OCI-LY7 (cell line): Measurements from ENCODE around the gene SLC25A21. TPM values are rescaled to one million over a fixed set of nuclear protein-coding genes. Genes with fewer than 3 reads are reported as not detected.

Experiments
- BruUV-seq: library from RNA; stranded (reverse); fragments of 400-500 nt; replicated peaks from 2 replicates; lab custom pipeline; 2021; lab: Mats Ljungman, UMichigan
- CTCF ChIA-PET: fragments of 300-600 bp; sonication (Branson Sonifier 250); formaldehyde crosslinking; loops from one replicate; lab custom pipeline; 2022; ENCODE audit warnings: antibody characterized with exemption; ENCODE audit not compliant: unreplicated experiment; lab: Charles Lee
- POLR2A ChIA-PET: fragments of 300-600 bp; sonication (Branson Sonifier 250); formaldehyde crosslinking; loops from one replicate; lab custom pipeline; 2022; ENCODE audit warnings: antibody characterized with exemption; lab: Charles Lee
- DNase-seq: peaks from one replicate; pipeline ENCODE4 v3.0.0-alpha.2; 2015; ENCODE audit warnings: low spot score
- H2AFZ ChIP-seq: fragments of 200-600 bp; sonication (generic), shearing (Covaris generic); 2 replicates; pipeline ENCODE4 v1.6.1; 2014; ENCODE audit warnings: mild to moderate bottlenecking, antibody characterized with exemption, low read length, moderate library complexity
- H3K27ac ChIP-seq: fragments of 200-600 bp; sonication (generic); 2 replicates; pipeline ENCODE4 v1.5.1; 2014; ENCODE audit warnings: mixed run types, low read depth, mild to moderate bottlenecking, moderate library complexity, low read length, inconsistent platforms; ENCODE audit not compliant: poor library complexity, severe bottlenecking
- H3K36me3 ChIP-seq: fragments of 200-600 bp; sonication (generic); 2 replicates; pipeline ENCODE4 v1.6.1; 2014; ENCODE audit warnings: mild to moderate bottlenecking, antibody characterized with exemption, low read length, moderate library complexity, mixed read lengths; ENCODE audit not compliant: insufficient read depth
- H3K4me1 ChIP-seq: fragments of 200-600 bp; sonication (generic); 2 replicates; pipeline ENCODE4 v1.5.1; 2014; ENCODE audit warnings: mild to moderate bottlenecking, low read length; ENCODE audit not compliant: insufficient read depth, poor library complexity, severe bottlenecking
- H3K4me2 ChIP-seq: fragments of 200-600 bp; sonication (generic); 2 replicates; pipeline ENCODE4 v1.6.1; 2014; ENCODE audit warnings: mild to moderate bottlenecking, low read length
- H3K4me3 ChIP-seq: fragments of 200-600 bp; sonication (generic); 2 replicates; pipeline ENCODE4 v1.5.1; 2014; ENCODE audit warnings: mild to moderate bottlenecking, low read depth, low read length; ENCODE audit not compliant: poor library complexity, severe bottlenecking
- H3K79me2 ChIP-seq: fragments of 200-600 bp; sonication (generic); 2 replicates; pipeline ENCODE4 v1.6.1; 2016; ENCODE audit warnings: low read depth, mild to moderate bottlenecking, low read length, moderate library complexity, mixed read lengths; ENCODE audit not compliant: insufficient read depth
- H3K9me2 ChIP-seq: fragments of 200-600 bp; sonication (generic); 2 replicates; pipeline ENCODE4 v1.6.1; 2016; ENCODE audit warnings: mild to moderate bottlenecking, low read length, mixed read lengths; ENCODE audit not compliant: insufficient read depth
- H3K9me3 ChIP-seq: fragments of 200-600 bp; sonication (generic); 2 replicates; pipeline ENCODE4 v1.6.1; 2014; ENCODE audit warnings: mild to moderate bottlenecking, mixed run types, low read length, mixed read lengths
- H4K20me1 ChIP-seq: fragments of 200-600 bp; sonication (generic); 2 replicates; pipeline ENCODE4 v1.6.1; 2014; ENCODE audit warnings: mild to moderate bottlenecking, antibody characterized with exemption, low read length, moderate library complexity, mixed read lengths; ENCODE audit not compliant: insufficient read depth
- EZH2phosphoT487 ChIP-seq: fragments of 200-600 bp; sonication (generic); IDR thresholded peaks from 2 replicates; pipeline ENCODE4 v1.6.1; 2018; ENCODE audit warnings: low read depth, borderline replicate concordance, mild to moderate bottlenecking, mixed run types, antibody characterized with exemption, low read length, moderate library complexity, mixed read lengths
- intact Hi-C: fragments of 100-400 bp; cut with micrococcal nuclease; formaldehyde crosslinking; loops from one replicate; pipeline ENCODE4 v1.10.0; 2022; ENCODE audit not compliant: unreplicated experiment
- total RNA-seq, 2 experiments: library from RNA; depleted of rRNA in 1 of 2; stranded (reverse); fragments of >200 nt in 1 of 2; shearing (Covaris generic) in 1 of 2; gene quantifications; 2 replicates each; pipeline ENCODE4 v1.2.3, GENCODE V29; 2014 to 2022
- TF ChIP-seq, protein P1 (sequence below): fragments of 200-600 bp; sonication (generic); conservative IDR thresholded peaks from 2 replicates; pipeline ENCODE4 v1.5.1; 2014; ENCODE audit warnings: mild to moderate bottlenecking, antibody characterized with exemption, low read length, moderate library complexity, mixed read lengths

Gene SLC25A21
- total RNA-seq, 2 experiments from 2014 or later, result not detected

GRCh38 chr14:36666416-36667206 is 505.8 kb downstream of the SLC25A21 start:
- no peak for DNase-seq
- Histone ChIP-seq H3K9me2 (no peaks in the 10 kb centered on the region), H3K36me3 (no peaks in the 10 kb centered on the region; the same call in 1 of the 2 replicates), H2AFZ (no peak overlapping the region), H3K79me2 (no peaks in the 10 kb centered on the region), H3K9me3 (no peaks in the 10 kb centered on the region), H3K4me1 (peaks cover 2% of the 10 kb centered on the region), H3K4me3 (no peak overlapping the region), H4K20me1 (no peaks in the 10 kb centered on the region), H3K27ac (no peak overlapping the region), H3K4me2 (no peak overlapping the region)
- TF ChIP-seq EZH2phosphoT487, result no peak
- TF ChIP-seq, protein P1, sequence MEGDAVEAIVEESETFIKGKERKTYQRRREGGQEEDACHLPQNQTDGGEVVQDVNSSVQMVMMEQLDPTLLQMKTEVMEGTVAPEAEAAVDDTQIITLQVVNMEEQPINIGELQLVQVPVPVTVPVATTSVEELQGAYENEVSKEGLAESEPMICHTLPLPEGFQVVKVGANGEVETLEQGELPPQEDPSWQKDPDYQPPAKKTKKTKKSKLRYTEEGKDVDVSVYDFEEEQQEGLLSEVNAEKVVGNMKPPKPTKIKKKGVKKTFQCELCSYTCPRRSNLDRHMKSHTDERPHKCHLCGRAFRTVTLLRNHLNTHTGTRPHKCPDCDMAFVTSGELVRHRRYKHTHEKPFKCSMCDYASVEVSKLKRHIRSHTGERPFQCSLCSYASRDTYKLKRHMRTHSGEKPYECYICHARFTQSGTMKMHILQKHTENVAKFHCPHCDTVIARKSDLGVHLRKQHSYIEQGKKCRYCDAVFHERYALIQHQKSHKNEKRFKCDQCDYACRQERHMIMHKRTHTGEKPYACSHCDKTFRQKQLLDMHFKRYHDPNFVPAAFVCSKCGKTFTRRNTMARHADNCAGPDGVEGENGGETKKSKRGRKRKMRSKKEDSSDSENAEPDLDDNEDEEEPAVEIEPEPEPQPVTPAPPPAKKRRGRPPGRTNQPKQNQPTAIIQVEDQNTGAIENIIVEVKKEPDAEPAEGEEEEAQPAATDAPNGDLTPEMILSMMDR, result no peak
- ChIA-PET CTCF (no interaction called here), POLR2A (interaction anchor here (0.6 to 1.0 kb wide), 2 partner anchors 27 to 290 kb away, joined by 3 read pairs; no protein-coding TSS in a partner anchor)
- intact Hi-C loops, result no loop called here
- no TSS peak for BruUV-seq

DNA sequence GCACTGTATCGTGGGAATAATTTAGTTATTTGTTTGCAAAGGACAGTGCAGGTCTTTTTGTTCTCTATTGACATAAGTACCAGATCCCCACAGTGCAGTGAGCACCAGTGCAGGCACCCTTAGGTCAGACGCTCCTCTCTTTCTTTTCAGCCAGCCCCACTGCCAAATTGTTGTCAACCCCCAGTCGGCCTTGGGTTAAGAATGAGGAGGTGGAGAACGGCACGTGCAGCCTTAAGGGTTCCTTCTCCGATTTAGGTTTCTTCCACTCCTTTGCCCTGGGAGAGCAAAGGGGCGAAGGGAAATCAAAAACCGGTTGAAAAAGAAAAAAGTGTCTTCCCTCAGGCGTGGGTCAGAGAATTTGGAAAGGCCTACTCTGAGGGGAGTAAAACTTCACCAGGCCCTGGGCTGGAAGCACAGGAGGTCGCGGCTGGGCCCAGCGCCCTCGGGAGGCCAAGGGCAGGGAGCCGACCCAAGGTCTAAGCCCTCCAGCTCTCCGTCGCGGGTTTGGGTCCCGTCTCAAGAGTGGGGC is 506.5 kb downstream of the SLC25A21 start:
- no peak overlapping the region for H3K27ac ChIP-seq
- H3K79me2 ChIP-seq, result no peaks in the 10 kb centered on the region
- no peak for DNase-seq
- ChIA-PET CTCF (no interaction called here), POLR2A (no interaction called here)
- no peak overlapping the region for H2AFZ ChIP-seq
- H4K20me1 ChIP-seq, result no peaks in the 10 kb centered on the region
- H3K4me3 ChIP-seq, result no peak overlapping the region
- intact Hi-C loops, result no loop called here
- H3K4me1 ChIP-seq, result peaks cover 4% of the 10 kb centered on the region
- no peaks in the 10 kb centered on the region for H3K9me2 ChIP-seq
- H3K9me3 ChIP-seq, result no peaks in the 10 kb centered on the region
- no TSS peak for BruUV-seq
- no peak for TF ChIP-seq EZH2phosphoT487
- H3K4me2 ChIP-seq, result no peak overlapping the region
- no peaks in the 10 kb centered on the region; the same call in 1 of the 2 replicates for H3K36me3 ChIP-seq

GRCh38 chr14:36664322-36665193 is 507.8 kb downstream of the SLC25A21 start:
- H3K4me2 ChIP-seq, result peak overlapping the region; percentile 14; the same call in 1 of the 2 replicates
- intact Hi-C loops, result no loop called here
- TF ChIP-seq EZH2phosphoT487, result no peak
- TF ChIP-seq, protein P1, result no peak
- peaks cover 14% of the 10 kb centered on the region for H3K4me1 ChIP-seq
- H3K27ac ChIP-seq, result no peak overlapping the region
- POLR2A ChIA-PET, result no interaction called here
- BruUV-seq, result TSS peak; percentile 58
- no peak overlapping the region for H2AFZ ChIP-seq
- CTCF ChIA-PET, result no interaction called here
- no peak for DNase-seq
- H3K9me3 ChIP-seq, result no peaks in the 10 kb centered on the region
- H3K9me2 ChIP-seq, result no peaks in the 10 kb centered on the region
- H3K36me3 ChIP-seq, result no peaks in the 10 kb centered on the region; the same call in 1 of the 2 replicates
- H3K4me3 ChIP-seq, result peak overlapping the region; percentile 6
- no peaks in the 10 kb centered on the region for H4K20me1 ChIP-seq
- H3K79me2 ChIP-seq, result no peaks in the 10 kb centered on the region
